NCI-H1092 (cell line): ENCODE measurements around the gene MYOCOS.

Source experiments
- DNase-seq: peaks from one replicate; lab custom pipeline; 2025; lab: John Stamatoyannopoulos, UW

Gene MYOCOS

GRCh38 chr1:171663036-171663853 is 41.2 kb downstream of the MYOCOS start:
- DNase-seq, result no peak

- DNase-seq, result no peak
These were observed 42.0 kb downstream of the MYOCOS start for GRCh38 chr1:171663854-171664575.

GRCh38 chr1:171664976-171665375 is 42.9 kb downstream of the MYOCOS start:
- no peak for DNase-seq

GRCh38 chr1:171666114-171666769 is 44.2 kb downstream of the MYOCOS start:
- DNase-seq, result no peak

- no peak for DNase-seq
These were observed 46.3 kb downstream of the MYOCOS start for GRCh38 chr1:171668372-171668771.

- no peak for DNase-seq
These were observed 48.7 kb downstream of the MYOCOS start for GRCh38 chr1:171670739-171671138.

GRCh38 chr1:171674431-171675405 is 52.7 kb downstream of the MYOCOS start:
- DNase-seq, result no peak
